AG04449 (cell line): Measurements from ENCODE around the gene DPH1.
A peak's percentile ranks its signal among the peaks of the same experiment; 100 is the strongest.

Experiments used
- CTCF ChIA-PET: fragments of 350-600 bp; formaldehyde crosslinking; extraction: SDS; loops from one replicate; lab custom pipeline; 2021; ENCODE audit warnings: antibody characterized with exemption; lab: Yijun Ruan, JAX
- POLR2A ChIA-PET: fragments of 400-600, 350-600 bp; formaldehyde crosslinking; extraction: SDS; loops from one replicate; lab custom pipeline; 2020; ENCODE audit warnings: antibody characterized with exemption, inconsistent platforms; lab: Yijun Ruan, JAX
- DNase-seq: peaks from one replicate; pipeline ENCODE4 v3.0.0-alpha.2; 2010; ENCODE audit warnings: low read depth, low spot score
- H3K4me3 ChIP-seq: 2 replicates; pipeline ENCODE4 v1.5.1; 2011; ENCODE audit warnings: low read depth, mild to moderate bottlenecking, control low read depth, low read length
- CTCF ChIP-seq: IDR thresholded peaks from one replicate; pipeline ENCODE4 v1.5.1; 2011; ENCODE audit warnings: mild to moderate bottlenecking, moderate library complexity, low read length, control low read depth, inconsistent platforms; ENCODE audit not compliant: insufficient read depth; ENCODE audit errors: missing control alignments

The DPH1 gene

DNA sequence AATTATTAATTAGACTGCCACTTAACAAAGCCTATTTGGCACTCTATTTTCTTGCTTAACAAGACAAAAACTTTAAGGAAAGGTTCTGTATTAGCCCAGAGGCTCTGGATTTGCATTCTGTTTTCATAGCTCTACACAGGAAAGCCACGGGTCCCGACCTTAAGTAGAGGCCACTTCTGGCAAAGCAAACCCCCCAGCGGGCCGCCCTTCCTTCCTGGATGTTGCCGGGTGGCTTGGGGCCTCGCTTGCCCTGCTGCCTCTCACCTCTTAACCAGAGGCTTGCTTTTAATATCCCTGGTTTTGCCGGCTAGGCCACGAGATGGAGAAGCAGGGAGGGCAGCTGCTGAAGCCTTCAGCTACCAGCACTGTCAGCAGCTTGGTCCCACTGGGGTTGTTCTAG is 9.2 kb upstream of the DPH1 start:
- no peak for TF ChIP-seq CTCF
- no peak overlapping the region for H3K4me3 ChIP-seq
- ChIA-PET POLR2A (no interaction called here), CTCF (interaction anchor here (1.0 to 2.5 kb wide), 3 partner anchors 8 to 141 kb away, joined by 3 to 10 read pairs (median 3); no protein-coding TSS in a partner anchor)
- DNase-seq, result no peak

GRCh38 chr17:2022647-2023240 is 7.2 kb upstream of the DPH1 start:
- ChIA-PET CTCF (interaction anchor here (2.0 to 15.3 kb wide), 2 partner anchors 112 to 117 kb away, joined by 7 to 223 read pairs; no protein-coding TSS in a partner anchor), POLR2A (no interaction called here)
- no peak overlapping the region for H3K4me3 ChIP-seq
- TF ChIP-seq CTCF, result no peak
- DNase-seq, result no peak

GRCh38 chr17:2023256-2023655 is 6.7 kb upstream of the DPH1 start:
- CTCF ChIA-PET, result interaction anchor here (2.0 to 15.3 kb wide), 2 partner anchors 113 to 117 kb away, joined by 7 to 223 read pairs; no protein-coding TSS in a partner anchor
- DNase-seq, result no peak
- H3K4me3 ChIP-seq, result no peak overlapping the region
- POLR2A ChIA-PET, result no interaction called here
- no peak for TF ChIP-seq CTCF

GRCh38 chr17:2023692-2024571 is 6.0 kb upstream of the DPH1 start:
- peak; percentile 2 for TF ChIP-seq CTCF
- no peak for DNase-seq
- POLR2A ChIA-PET, result no interaction called here
- CTCF ChIA-PET, result interaction anchor here (0.7 to 15.3 kb wide), 11 partner anchors 7 to 307 kb away, joined by 3 to 223 read pairs (median 7); no protein-coding TSS in a partner anchor
- H3K4me3 ChIP-seq, result peak overlapping the region; percentile 51

- ChIA-PET POLR2A (no interaction called here), CTCF (interaction anchor here (0.7 to 15.3 kb wide), 20 partner anchors 8 to 308 kb away, joined by 3 to 223 read pairs (median 5); partner anchors contain the start of gene OVCA2)
- DNase-seq, result no peak
- no peak for TF ChIP-seq CTCF
- peak overlapping the region; percentile 51 for H3K4me3 ChIP-seq
These were observed 5.3 kb upstream of the DPH1 start for GRCh38 chr17:2024572-2025219.
